Stimulated activated CD8-positive, alpha-beta memory T cell treated with anti-CD3 and anti-CD28 coated beads, Interleukin-4, amount 100 ng/mL, for 24 hours (primary cell): ENCODE data around the gene ACTR3C.
"Not testable (repeated sequence)": the region's sequence is repeated elsewhere in the genome, so short reads cannot be mapped to it uniquely, and the experiment has no call there.

Experiments
- DNase-seq: peaks from one replicate; pipeline ENCODE4 v3.0.0-alpha.2; 2020; ENCODE audit warnings: low read depth

ACTR3C gene

GRCh38 chr7:150312649-150313366, 10.5 kb downstream of the ACTR3C start:
- DNase-seq = not testable (repeated sequence)

- no peak for DNase-seq
These were observed 11.6 kb downstream of the ACTR3C start for GRCh38 chr7:150311711-150312110.

GRCh38 chr7:150311146-150311545, 12.2 kb downstream of the ACTR3C start:
- no peak for DNase-seq

GRCh38 chr7:150308575-150308974, 14.8 kb downstream of the ACTR3C start:
- DNase-seq = no peak

GRCh38 chr7:150307904-150308303, 15.4 kb downstream of the ACTR3C start:
- no peak for DNase-seq

GRCh38 chr7:150307129-150307528, 16.2 kb downstream of the ACTR3C start:
- DNase-seq = no peak

- DNase-seq = not testable (repeated sequence)
These were observed 17.0 kb downstream of the ACTR3C start for GRCh38 chr7:150306377-150306776.

- not testable (repeated sequence) for DNase-seq
These were observed 17.5 kb downstream of the ACTR3C start for GRCh38 chr7:150305903-150306284.

GRCh38 chr7:150305259-150305902, 18.0 kb downstream of the ACTR3C start:
- DNase-seq = not testable (repeated sequence)

GRCh38 chr7:150304499-150305258, 18.7 kb downstream of the ACTR3C start:
- not testable (repeated sequence) for DNase-seq

GRCh38 chr7:150302908-150303310, 20.4 kb downstream of the ACTR3C start:
- DNase-seq = not testable (repeated sequence)

- not testable (repeated sequence) for DNase-seq
These were observed 25.4 kb downstream of the ACTR3C start for GRCh38 chr7:150297978-150298377.

GRCh38 chr7:150296802-150297201, 26.5 kb downstream of the ACTR3C start:
- DNase-seq = not testable (repeated sequence)

- not testable (repeated sequence) for DNase-seq
These were observed 27.7 kb downstream of the ACTR3C start for GRCh38 chr7:150295614-150296013.

GRCh38 chr7:150295027-150295426, 28.3 kb downstream of the ACTR3C start:
- not testable (repeated sequence) for DNase-seq

GRCh38 chr7:150290317-150290716, 33.0 kb downstream of the ACTR3C start:
- DNase-seq = not testable (repeated sequence)

- DNase-seq = not testable (repeated sequence)
These were observed 34.5 kb downstream of the ACTR3C start for GRCh38 chr7:150288816-150289215.

GRCh38 chr7:150287815-150288214, 35.5 kb downstream of the ACTR3C start:
- not testable (repeated sequence) for DNase-seq

GRCh38 chr7:150285849-150286754, 37.2 kb downstream of the ACTR3C start:
- DNase-seq = not testable (repeated sequence)

GRCh38 chr7:150283608-150284007, 39.7 kb downstream of the ACTR3C start:
- not testable (repeated sequence) for DNase-seq

- not testable (repeated sequence) for DNase-seq
These were observed 40.2 kb downstream of the ACTR3C start for GRCh38 chr7:150283111-150283510.
